GM18508 (cell line): ENCODE data around the gene RHOJ.
"Not testable (repeated sequence)": the region's sequence is repeated elsewhere in the genome, so short reads cannot be mapped to it uniquely, and the experiment has no call there.

ENCODE experiments used
- ATAC-seq: cut with Tn5 transposase; IDR thresholded peaks from one replicate; pipeline ENCODE4 v1.9.1; 2021; ENCODE audit warnings: moderate number of reproducible peaks; ENCODE audit not compliant: insufficient read depth, unreplicated experiment

RHOJ gene

DNA sequence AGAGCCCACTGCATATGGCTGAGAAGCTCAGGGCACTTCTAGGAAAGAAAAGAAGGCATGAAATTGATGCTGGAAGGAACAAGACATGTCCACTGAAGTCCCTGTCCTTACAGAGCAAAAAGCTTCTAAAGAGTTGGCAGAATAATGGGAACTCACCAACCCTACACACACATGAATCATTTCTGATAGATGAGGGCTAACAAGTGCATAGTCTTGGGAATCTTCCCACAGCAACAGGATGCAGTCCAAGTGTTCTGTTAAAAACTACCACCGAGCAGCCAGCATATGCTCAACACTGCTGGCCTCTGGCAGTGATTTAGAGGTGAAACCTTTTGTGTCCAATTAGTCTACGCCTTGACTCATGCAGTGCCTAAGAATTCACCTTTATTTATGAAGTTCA lies 44.8 kb downstream of the RHOJ start:
- no peak for ATAC-seq

DNA sequence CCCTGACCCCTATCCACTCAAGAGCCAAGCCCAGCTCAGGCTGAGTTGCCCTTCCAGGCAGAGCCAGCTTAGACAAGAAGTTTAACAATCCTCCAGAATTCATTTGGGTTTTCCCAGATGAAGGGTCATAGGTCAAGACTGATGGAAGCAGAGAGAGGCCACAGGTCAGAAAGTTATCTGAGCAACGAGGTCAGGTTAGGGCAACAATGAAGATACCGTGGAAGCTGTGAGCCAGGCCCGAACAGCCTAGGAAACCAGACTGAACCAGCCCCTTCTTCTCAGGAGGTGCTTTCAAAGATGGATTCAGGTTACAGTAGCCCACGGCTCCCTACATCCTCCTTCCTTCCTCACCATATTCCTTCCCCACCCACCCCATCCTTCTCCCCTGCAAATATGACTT lies 53.1 kb downstream of the RHOJ start:
- ATAC-seq: no peak

DNA sequence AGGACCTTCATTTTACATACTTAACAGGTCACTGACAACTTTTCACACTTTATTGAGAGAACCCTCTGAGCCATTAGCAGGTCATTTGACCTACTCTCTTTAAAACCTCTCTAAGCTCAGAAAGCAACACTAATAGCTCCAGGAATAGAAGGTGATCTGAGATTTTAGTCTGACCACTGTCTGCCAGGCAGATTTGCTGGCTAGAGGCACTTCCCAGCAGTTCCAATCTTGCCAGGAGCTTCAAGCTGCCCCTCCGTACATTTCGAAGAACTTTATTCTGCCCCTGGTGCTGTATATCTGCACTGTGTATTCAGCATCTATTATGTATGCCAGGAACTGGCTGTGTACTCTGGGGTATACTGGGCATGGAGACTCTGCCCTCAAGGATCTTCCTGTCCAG lies 58.2 kb downstream of the RHOJ start:
- ATAC-seq: no peak

DNA sequence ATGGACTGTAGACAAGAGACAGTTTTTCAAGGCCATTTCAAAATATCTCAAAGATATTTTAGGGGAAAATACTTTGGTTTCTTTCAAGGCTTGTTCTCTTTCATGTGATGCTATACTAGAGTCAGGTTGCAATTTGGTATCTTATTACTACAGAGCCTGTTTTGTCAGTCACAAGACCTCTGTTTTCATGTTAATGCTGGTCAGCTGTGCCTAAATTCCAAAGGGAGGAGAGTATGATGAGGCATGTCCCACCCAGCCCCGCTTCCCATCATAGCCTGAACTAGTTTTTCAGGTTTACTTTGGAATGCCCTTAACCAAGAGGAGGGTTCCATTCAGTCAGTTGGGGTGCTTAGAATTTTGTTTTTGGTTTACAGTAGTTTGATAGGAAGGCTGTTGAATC lies 61.9 kb downstream of the RHOJ start:
- ATAC-seq: no peak

DNA sequence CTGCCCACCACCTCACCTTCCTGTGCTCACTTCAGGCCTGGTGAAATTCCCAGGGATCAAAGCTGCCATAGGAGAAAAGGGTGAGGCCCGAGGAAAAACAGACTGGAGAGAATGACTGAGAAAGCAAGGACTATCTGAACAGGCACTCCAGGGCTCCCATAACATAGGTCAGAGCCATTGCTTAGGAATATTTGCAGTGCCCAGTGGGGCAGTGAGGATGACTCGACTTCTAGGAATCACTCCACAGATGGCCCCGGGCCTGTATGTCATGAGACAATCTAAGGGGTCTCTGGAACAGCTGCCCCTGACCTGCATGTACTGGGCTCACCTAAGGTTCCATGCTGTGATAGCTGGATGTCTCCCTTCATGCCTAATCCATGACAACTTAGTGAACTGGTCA lies 62.9 kb downstream of the RHOJ start:
- no peak for ATAC-seq

DNA sequence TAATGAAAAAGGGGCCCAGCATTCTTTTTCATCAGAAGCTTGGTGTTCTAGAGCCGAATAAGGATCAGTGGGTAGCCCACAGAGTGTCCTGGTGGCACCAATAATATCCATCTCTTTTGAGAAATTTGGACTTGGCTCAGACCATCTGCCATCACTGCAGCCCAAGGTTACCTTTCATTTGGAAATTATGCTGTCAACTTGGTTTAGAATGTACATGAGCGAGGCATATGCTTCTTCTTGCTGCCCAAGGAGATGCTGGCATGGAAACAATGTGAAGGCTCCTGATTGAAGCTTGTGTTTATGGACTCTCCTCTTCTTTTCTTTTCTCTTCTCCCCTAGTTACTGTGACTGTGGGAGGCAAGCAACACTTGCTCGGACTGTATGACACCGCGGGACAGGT lies 64.5 kb downstream of the RHOJ start:
- ATAC-seq: no peak

DNA sequence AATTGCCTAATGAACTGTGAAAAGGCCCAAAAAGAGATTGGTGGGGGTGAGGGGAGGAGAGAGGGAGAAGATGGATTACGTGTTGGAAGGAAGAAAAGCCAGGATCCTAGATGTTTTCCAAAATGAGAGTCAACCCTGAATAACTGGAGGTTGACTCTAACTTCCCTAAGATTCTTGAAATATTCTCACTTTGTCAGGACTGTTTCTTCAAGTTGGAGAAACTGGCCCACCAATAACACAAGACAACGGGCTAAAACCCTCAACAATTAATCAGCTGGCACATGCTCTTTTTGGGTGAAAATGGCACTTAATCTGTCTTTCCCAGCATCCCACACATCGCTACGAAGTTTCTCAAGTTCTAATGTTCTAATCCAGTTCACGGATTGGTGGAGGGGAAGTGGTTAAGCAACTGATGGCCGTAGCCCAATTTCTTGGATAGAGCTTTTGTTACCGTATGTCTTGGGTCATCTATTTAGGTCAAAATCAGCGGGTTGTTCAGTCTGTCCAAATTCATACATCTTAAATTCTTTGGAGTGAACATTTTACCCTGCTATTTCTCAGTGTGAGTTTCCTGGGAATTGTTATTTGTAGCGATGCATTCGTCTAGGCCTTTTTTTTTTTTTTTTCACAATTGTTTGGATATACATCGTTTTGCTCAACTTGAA lies 65.5 kb downstream of the RHOJ start:
- no peak for ATAC-seq

DNA sequence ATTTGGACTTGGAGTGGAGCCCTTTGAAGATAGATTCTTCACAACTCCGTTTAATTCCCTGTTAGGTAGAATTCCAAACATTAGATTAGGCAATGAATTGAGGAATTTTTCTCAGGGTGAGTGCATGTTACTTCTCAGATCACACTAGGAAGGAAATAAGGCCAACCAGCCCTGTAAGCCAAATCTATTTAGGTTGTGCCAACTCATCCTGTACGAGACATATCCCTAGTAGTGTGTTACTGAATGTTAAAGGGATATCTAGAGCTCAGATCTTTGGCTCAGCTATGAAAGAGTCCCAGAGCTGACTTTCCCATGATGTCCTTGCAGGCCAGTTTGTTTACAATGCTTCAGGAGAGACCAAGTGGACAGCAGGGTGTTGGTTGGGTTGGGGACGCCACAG lies 68.9 kb downstream of the RHOJ start:
- no peak for ATAC-seq

DNA sequence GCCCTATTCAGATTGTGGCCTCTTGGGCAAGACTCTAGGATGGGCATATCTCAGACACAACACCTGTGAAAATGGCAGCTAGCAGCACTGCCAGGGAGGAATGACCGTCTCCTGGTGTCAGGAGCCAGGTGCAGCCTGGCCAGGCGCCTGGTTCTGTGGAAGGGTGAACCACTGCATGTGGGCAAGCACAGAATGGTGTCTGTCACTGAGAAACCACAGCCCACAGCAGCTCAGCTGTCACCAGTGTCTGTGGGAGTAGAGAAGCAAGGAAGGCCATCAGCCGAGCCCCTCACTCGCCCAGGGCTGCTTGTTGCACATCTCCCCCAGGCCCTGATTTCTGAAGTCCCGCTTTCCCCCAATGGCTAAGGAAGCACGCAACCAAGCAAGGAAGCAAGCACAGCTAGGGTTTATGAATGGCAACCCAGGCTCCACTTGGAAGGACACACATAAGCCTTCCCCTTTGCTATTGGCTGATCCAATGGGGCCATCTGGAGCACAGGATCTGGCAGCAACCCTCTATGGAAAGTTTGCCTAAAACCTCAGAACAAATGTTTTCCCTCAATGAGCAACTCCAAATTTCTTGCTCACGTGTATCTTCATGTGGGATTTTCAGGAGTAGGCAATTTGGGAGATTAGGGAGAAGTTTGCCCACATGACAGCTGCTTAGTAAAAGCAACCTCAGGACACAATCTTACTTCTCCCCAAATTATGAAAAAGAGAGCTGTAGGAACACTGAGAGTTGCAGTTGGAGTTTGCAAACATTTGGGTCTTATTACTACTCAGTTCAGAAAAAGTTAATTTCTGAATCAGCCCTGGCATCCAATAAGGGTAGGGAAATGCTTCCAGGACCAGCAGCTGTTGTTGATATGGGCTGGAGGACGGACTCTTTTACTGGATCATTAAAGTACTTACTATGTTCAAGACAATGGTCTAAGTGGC lies 69.7 kb downstream of the RHOJ start:
- ATAC-seq: no peak

DNA sequence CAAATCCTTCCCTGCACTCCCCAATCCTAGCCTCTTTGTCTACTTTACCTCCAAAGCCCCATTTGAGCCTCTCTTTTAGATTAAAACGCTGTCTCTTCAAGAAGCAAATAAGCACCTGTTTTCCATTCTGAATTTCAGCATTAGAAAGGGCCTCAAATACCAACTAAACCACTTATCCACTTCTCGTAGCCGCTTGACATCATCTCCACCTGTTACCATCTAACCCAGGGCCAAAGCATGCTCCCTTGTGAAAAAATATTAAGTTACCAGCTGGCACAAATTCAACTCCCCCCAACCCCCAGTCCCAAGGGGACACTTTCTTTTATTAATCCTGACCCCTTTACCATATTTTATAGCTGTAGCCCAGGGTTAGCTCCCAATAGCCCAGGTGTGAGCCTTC lies 71.4 kb downstream of the RHOJ start:
- ATAC-seq: no peak

DNA sequence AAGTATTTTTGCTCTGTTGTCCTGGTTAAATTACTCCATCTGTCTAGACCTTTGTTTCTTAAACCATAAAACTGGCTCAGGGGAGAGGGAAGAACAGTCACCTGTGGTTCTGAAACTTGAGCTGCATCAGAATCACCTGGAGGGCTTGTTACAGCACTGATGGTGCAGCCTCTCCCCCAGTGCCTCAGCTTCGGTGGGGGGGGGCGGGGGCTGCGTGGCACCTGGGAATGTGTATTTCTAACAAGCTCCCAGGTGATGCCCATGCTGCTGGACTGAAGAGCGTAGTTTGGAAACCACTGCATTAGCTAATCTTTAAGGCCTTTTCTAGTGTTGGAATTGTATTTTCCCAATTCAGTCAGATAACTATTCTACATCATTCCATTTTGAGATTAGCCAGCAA lies 71.8 kb downstream of the RHOJ start:
- no peak for ATAC-seq

DNA sequence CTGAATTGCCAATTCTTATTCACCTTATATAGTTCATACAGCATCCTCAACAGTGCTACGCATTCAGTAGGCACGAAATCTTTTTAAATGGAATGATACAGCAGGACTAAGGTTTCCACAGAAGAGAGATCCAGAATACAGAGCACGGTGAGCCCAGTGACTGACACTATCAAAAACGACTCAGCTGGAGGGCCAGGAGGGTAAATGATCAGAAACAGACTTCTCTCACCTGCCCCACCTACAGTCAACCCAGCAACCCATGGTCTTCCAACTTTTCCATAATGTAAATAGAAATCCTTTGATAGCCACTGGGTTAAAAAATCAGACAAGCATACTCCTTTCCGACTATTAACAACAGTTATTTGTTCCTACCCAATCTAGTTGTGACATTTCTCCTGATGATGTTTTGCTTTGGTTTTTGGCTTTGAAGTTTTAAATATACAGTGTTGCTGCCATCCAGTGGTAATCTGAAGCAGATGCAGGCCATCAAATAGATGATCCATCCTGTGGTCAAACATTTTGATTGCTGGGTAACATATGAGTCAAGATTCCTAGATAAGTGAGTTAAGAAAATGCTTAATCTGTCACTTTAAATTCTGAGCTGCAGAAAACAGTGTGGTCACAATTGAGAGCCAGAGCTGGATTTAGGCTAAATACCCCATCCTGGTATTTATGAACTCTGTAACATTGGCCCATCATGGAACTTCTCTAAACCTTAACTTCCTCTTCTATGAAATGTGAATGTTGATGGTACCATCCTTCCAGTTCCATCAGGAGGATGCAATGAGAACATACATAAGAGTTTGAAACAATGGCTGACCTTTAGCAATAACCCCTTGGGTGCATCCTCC lies 72.5 kb downstream of the RHOJ start:
- peak; percentile 61 for ATAC-seq

DNA sequence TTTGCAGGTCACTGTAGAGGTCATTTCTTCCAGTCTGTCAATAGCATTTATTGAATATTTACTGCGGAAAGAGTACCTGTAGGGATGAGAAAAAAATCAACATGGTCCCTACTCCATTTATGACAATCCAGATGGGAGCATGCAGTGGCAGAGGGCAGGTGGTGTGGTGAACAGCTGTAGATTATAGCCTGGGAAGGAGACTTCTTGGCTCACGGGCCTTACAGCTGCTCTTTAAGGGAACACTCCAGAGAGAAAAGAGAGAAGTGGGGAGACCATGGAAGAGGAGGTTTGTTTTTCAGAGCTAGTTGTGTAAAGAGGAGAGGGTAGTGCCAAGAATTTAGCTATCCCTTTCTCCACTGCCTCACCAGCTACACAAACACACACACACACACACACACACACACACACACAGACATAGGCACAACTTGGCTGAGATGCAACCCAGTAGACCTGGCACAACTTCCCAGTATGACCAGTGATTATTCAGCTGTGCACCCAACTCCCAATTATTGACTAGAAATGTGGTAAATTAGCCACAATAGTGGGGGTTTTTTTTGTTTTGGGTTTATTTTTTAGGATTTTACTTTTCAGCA lies 73.4 kb downstream of the RHOJ start:
- no peak for ATAC-seq

DNA sequence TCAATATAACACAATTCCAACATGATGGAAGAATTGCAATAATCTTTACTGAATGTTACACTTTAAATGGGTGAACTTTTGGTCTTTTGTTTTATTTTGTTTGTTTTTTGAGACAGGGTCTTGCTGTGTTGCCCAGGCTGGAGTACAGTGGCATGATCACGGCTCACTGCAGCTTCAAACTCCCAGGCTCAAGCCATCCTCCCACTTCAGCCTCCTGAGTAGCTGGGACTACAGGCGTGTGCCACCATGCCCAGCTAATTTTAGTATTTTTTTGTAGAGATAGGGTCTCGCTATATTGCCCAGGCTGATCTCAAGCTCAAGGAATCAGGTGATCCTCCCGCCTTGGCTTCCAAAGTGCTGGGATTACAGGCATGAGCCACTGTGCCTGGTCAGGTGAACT lies 75.7 kb downstream of the RHOJ start:
- not testable (repeated sequence) for ATAC-seq

DNA sequence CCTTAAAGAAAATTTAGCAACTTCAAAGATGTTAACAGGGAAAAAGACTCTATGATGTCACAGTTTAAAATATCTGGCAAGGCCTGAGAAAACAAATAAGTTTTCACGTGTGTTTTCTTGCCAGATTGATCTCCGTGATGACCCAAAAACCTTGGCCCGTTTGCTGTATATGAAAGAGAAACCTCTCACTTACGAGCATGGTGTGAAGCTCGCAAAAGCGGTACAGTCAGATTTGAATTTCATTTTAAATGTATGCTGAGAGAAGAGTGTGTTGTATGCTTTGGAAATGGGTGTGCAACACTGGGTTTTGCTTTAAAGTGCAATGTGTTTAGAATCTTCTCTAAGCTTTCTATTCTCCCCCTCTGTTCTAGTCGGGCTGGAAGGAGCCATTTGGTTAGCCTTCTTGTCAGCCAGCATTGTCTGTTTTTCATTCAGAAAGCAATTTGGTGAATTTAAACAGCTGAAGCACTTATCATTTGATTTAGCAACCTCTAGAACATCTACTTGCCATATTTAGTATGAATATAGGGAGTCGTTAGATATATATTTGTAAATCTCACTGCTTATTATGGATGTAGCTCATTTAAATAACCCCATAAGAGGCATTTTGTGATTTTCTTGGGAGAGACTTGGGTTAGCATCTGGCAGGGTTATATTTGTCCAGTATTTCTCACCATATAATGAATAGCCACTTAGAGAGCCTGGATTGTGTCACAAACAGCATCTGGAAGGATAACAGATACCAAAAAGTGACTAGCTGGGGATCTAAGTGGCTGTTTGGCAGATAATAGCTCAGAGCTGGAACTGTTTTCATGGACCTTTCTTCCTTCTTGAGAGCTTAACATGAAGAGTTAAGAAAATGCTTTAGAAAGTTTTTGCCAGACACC lies 79.0 kb downstream of the RHOJ start:
- ATAC-seq: no peak

DNA sequence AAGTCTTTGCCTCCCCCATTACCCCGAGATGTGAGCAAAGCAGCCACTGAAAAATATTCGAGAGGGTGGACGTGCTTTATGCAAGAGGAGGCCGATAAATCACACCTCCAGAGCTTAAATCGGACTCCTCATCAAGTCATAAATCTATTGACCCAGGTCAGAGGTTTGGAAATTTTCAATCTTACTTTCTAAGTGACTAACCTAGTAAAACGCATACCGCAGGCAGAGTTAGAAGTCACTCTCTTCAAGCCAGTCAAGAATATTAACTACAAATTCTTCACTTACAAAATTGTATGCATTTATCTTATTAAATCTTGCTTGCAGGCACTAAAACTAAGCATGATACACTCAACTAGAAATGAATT lies 79.6 kb downstream of the RHOJ start:
- ATAC-seq: no peak

DNA sequence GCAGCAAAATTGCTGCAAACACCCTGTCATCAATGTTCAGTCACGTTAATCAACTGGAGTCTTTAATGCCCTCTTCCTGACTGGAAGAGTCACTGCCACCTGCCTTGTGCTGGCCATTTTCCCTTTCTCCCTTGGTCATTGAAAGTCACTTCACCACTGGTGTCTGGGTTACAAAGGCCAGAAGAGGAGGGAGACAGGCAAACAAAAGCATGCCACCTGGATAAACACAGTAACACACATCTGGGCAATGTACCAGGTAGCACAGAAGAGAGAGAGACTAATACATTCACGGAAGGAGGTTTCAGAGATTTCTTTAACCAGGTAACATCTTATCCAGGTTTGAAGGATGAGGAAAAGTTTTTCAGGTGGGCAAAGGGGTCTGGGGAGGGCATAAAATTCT lies 81.8 kb downstream of the RHOJ start:
- ATAC-seq: no peak

DNA sequence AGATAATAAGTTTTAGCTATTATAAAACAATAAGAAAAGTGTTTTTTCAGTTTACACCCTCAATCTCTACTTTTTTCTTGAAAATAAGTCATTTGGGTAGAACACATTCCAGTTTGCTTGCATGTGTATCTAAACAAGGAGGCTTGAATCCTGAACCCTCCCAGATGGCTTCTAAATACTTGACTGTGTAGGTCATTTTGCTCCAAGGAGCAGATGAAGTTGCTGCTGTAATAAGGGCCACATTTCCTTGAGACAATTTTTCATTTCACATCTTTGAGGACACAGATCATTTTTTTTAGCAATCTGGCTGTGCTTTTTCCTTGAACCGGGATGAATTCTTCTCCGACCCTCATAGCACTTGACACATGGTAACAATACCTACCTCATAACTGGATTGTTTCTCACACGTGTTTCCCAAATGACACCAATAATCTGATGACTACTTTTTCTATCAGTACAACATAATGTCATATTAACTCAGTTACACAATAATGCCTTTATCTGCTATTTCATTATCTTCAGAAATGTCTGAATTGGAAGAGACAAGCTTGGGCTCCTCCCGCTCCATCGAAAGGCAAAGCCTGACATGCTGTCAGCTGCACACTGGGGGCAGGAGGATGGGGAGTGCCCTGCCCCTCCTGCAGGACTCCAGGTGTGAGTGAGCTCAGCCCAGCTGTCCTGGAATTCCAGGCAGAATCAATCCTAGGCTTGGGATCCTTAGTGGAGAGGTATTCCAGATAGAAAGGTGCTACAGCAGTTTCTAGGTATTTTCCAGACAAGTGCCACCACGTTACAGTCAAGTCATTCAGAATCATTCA lies 83.6 kb downstream of the RHOJ start:
- ATAC-seq: no peak

DNA sequence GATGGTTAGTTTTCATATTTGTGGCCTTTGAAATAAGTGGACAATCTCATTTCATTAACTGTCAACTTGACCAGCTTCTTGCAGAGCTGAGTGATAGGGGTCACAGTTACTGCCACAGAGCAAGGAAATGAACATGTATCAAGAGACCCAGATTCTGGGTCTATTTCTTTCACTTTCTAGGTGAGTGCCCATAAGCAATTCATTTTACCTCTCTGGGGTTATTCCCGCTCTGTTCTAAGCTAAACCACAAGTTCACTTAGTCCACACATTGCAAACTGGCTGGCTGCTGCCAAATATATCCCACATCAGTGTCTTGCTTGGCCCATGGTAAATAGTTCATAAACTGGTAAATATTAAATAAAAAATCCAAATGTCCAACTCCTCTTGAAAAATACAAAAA lies 84.6 kb downstream of the RHOJ start:
- no peak for ATAC-seq
